ENCODE data around the gene SPI1.
"Not testable (repeated sequence)": the region's sequence is repeated elsewhere in the genome, so short reads cannot be mapped to it uniquely, and the experiment has no call there.

SPI1 gene

DNA sequence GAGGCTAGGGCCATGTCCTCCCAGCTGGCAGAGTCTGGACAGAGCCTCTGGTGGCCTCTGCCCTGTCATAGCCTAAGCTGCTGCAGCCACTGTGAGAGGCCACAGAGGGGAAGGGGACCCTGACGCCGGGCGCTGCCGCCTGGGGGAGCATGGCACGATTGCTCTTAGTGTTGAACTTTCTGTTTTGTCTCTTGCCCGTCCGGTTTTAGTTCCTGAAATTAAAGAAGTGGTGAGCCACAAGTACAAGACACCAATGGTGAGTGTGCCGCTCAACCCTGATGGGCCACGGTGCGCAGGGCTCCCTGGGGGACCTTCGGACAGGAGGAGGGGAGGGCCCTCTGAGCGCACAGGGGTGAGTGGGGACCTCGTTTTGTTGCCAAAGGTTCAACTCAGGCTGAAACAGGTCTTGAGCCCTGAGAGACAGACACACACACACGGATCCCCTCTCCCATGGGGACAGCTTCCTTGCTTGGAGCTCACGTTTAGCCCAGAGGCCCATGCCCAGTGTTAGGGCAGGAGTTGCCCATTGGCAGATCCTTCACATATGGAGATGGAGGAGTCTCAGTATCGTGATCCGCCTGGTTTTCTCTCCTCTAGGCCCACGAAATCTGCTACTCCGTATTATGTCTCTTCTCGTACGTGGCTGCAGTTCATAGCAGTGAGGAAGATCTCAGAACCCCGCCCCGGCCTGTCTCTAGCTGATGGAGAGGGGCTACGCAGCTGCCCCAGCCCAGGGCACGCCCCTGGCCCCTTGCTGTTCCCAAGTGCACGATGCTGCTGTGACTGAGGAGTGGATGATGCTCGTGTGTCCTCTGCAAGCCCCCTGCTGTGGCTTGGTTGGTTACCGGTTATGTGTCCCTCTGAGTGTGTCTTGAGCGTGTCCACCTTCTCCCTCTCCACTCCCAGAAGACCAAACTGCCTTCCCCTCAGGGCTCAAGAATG, 49.6 kb downstream of the SPI1 start:
- DNase-seq (ENCODE audit: extremely low read depth in 1 of 2, low read depth in 1 of 2): no peak

DNA sequence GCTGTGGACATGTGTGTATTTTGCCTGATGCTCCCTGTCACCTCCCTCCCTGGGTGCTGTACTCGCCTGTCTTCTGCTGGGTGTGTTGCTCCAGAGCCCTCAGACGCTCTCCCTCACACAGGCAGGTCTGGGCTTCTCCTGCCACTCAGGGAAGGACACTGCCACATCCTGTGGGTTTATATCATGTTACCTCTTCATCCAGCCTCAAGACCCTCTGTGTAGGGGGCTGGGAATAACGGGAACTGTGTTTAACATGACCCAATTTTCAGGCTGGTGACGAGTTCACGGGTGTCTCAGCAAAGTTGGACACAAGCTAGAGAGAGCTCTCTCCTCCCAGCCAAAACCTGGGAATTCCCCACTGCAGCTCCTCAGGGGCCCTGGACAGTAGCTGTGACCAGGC, 50.4 kb downstream of the SPI1 start:
- DNase-seq (ENCODE audit: extremely low read depth in 1 of 2, low read depth in 1 of 2): no peak

DNA sequence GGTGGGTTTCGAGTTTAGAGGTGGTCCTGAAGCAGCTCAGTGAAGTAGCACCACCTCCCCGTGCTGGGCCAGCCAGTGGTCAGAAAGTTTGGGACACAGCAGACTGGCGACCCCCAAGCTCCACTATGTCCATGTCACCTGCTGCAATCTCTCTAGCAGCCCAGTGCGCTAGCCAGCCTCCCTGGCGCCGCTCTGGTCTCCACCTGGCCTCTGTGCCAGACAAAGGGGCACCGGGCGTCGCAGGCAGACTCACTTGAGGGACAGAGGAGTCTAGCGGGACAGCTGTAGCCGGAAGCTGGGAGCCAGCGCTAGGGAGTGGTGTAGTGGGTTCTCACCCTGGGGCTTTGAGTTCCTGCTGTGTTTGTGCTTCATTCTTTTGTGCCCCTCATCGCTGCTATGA, 51.3 kb downstream of the SPI1 start:
- no peak for DNase-seq (ENCODE audit: extremely low read depth in 1 of 2, low read depth in 1 of 2)

DNA sequence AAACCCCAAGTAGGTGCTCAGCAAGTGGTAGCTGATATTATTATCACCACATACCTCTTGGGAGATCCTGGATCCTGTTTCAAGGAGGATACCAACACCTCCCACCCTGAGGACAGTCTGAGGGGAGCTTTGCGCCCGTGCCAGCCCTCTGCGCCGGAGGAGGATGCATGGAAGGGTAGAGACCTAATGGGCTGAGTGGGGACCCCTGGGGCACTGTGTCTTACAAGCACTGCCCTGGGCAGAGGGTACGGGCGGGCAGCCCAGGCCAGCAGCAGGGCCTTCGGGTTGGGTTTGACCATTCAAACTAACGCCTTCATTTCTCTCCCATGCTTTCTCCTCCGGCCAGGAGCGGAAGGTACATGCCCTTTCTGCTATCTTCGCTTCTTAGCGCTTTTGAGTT, 52.1 kb downstream of the SPI1 start:
- no peak for DNase-seq (ENCODE audit: extremely low read depth in 1 of 2, low read depth in 1 of 2)

DNA sequence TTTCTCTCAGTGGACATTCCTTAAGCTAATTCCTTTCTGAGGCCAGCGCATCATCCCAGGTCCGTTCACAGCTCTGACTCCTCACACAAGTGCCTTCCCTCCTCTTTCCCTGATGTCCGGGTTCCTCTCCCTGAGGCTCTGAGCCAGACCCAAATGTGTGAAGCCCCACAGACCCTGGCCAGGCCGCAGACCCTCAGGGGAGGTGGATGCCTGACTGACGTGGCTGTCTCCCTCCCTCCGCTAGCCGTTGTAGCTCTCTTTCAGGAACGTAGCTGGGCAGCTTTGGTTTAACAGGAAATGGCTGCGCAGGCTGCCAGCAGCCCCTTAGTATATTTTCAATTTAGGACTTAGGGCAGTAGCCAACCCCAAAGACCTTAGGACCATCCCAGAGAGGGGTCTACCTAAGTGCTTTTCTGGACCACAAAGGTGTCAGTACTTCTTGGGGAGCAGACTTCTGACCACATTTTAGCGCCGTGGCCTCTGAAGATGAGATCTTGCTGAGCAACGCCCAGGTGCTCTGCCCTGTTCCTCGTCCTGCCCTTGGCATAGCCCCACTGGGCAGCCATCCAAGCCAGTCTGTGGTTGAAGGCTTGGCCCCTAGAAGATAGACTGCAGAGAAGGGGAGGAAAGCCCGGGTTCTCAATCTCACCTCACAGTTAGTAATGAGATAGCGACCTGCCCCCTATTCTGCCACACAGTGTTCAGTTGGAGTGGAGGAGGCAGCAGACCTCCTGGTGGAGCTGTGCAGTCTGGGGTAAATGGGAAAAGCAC, 52.9 kb downstream of the SPI1 start:
- no peak for DNase-seq (ENCODE audit: extremely low read depth in 1 of 2, low read depth in 1 of 2)

DNA sequence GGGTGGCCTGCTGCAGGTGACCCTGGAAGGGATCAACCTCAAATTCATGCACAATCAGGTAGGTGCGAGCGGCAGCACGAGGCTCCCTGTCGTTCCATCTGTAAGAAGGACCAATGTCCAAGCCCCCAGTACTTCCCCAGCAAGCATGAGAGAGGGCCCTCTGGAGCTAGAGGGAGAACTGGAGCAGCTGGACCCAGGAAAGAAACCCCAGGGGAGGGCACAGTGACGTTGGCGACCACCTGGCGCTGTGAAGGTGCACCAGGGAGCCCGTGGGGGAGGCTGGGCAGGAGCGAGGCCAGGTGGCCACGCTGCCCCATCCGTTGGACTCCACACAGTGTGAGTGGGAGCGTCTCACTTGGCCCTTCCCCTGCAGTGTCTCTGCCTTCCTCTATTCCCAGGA, 53.8 kb downstream of the SPI1 start:
- DNase-seq (ENCODE audit: extremely low read depth in 1 of 2, low read depth in 1 of 2): no peak

DNA sequence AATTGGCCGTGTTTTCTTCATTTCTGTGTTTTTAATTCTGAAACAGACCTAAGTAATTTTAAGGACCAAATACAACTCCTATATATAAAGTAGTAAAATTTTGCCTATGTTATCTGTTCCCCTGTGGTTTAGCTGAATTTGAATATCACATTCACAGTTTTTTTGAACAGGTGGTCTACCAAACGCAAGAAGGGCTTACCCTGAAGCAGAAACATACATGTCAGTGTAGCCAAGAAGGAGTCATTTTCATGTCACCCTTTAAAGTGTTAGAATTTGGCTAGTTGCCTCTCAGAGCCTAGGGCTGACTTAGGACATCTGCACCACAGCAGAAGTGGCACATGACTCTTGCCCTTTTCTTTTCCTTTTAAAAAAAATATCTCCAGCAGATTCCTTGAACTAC, 60.2 kb downstream of the SPI1 start:
- DNase-seq (ENCODE audit: extremely low read depth in 1 of 2, low read depth in 1 of 2): no peak

DNA sequence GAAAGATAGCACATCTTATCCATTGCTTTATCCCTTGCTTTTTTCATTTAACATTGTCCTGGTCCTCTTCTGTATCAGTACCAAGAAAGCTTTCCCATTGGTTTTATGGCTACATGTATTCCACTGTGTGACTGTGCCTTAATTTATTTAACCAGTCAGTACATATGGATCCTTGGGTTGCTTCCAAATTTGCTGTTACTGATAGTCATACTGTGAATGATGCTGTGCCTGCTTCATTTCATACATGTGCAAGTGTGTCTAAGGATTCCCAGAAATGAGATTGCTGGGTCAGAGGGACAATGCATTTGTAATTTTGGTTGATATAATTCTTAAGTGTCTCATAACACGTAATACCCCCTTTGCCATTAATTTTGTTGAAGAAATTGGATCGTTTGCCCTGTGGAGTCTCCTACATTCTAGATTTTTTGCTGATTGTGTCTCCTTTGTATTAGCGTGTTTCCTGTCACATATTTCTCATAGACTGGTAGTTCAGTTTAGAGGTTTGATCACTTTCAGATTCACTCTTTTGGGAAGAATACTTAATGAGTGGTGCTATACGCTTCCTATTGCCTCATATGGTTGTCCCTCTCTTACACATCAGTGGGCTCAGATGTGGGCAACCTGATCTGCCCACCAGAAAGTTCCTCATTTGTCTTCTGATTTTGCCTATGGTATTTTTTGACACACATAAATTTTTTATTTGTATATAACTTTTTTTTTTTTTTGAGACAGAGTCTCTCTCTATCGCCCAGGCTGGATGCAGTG, 61.1 kb downstream of the SPI1 start:
- DNase-seq (ENCODE audit: extremely low read depth in 1 of 2, low read depth in 1 of 2): no peak

DNA sequence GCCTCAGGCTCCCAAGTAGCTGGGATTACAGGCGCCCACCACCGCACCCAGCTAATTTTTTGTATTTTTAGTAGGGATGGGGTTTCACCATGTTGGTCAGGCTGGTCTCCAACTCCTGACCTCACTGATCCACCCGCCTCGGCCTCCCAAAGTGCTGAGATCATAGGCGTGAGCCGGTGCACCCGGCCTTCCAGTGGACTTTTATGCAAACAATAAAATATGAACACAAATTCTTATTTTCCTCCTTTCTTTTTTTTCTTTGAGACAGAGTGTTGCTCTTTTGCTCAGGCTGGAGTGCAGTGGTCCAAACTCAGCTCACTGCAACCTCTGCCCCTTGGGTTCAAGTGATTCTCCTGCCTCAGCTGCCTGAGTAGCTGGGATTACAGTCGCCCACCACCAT, 61.8 kb downstream of the SPI1 start:
- DNase-seq (ENCODE audit: extremely low read depth in 1 of 2, low read depth in 1 of 2): not testable (repeated sequence)

DNA sequence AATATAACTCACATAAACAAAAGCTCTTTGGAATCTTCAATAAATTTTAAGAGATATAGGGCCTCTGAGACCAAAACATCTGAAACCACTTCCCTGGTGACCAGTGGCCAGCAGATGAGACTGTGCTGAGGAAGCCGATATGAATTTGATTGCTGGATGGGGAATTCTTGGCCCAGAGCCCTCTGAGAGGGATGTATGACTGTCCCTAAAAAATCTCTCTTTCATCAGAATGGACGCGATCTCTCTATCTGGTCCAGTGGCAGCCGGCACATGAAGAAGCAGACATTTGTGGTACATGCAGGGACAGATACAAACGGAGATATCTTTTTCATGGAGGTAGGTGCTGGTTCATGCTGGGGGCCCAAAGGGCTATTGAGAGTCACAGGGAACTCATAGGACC, 63.4 kb downstream of the SPI1 start:
- no peak for DNase-seq (ENCODE audit: extremely low read depth in 1 of 2, low read depth in 1 of 2)

DNA sequence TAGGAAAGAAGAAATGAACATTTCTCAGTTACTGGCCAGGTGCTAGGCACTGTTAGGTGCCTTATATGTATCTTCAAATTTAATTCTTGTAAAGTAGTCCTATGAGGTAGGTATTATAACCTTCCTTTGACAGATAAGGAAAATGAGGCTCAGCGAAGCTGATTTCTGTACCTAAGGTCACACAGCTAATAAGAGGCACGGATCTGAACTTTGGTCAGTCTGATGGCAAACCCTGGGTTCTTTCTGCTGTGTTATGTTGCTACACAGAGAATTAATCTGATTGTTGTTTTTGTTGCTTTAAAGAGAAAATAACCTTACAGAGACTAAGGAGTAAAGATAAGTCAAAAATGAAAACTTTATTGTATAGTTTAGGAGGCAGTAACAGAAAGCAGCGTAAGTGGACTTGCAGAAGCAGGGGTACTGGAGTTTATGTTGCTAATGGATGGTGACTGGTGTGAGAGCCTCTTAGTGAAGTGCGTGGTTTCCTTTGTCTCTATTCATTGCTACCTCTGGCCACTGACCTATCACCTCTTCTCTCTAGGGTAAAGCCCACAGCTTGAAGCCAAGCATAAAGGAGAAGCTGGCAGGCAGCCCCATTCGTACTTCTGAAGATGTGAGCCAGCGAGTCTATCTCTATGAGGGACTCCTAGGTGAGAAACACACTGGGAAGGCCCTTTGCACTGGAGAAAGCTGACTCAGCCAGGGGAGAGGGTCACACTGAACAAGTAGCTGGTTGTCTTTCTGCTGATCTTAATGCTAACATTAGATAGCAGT, 70.1 kb downstream of the SPI1 start:
- DNase-seq (ENCODE audit: extremely low read depth in 1 of 2, low read depth in 1 of 2): no peak

DNA sequence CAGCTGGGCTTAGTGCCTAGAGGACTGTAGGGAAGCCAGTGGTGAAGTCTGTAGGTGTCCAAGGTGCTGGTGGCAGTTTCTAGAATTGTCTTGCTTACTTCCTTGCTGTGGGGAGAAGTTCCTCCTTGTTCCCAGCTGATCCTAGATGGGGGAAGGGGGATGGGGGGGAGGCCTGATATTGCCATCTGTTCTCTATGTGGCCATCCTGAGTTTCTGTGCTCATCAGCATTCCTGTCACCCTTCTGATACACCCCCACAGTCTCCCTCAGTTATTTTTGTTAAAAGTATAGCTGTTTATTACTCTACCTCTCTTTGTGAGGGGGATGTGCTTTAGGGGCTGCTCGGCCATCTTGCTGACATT, 71.9 kb downstream of the SPI1 start:
- DNase-seq (ENCODE audit: extremely low read depth in 1 of 2, low read depth in 1 of 2): no peak

DNA sequence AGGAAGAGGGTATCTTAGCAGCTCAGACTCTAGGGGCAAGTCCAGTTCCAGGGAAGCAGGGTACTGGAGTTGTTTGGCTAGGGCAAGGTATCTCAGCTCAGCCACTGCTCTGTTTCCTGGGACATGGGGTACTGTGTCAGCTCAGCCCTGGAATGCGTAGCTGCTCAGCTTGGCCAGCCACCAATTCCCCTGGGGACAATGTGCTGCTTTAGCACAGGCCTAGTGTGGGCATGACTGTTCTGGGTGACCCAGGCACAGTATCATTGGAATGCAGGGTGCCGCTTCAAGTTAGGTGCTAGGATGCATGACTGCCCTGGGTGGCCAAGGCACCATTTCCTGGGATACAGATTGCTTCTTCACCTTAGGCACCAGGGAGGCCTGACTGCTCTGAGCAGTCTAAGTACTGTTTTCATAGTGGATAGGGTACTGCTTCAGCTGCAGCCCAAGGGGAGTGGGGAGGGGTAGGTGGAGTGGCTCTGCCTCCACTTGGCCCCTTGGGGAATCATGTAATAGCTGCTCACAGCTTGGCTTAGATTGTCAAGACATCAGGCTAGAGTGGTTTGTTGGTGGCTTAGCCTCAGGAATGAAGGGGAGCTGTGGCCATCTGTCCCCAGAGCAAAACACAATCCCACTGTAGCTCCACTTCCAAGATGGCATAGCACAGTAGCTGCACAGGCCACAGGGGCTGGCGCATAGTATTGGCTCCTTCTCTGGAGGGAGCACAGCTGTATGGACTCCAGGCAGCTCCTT, 72.4 kb downstream of the SPI1 start:
- no peak for DNase-seq (ENCODE audit: extremely low read depth in 1 of 2, low read depth in 1 of 2)

All from stimulated activated CD8-positive, alpha-beta memory T cell treated with anti-CD3 and anti-CD28 coated beads, Interleukin-7, amount 100 ng/mL, for 48 hours (primary cell).